GM18526 (cell line): ENCODE results near the gene A4GNT.

Source experiments
- POLR2A ChIP-seq: IDR thresholded peaks from 3 replicates; pipeline ENCODE4 v1.6.1; 2011; ENCODE audit not compliant: insufficient read length; ENCODE audit errors: extremely low read depth

A4GNT gene

DNA sequence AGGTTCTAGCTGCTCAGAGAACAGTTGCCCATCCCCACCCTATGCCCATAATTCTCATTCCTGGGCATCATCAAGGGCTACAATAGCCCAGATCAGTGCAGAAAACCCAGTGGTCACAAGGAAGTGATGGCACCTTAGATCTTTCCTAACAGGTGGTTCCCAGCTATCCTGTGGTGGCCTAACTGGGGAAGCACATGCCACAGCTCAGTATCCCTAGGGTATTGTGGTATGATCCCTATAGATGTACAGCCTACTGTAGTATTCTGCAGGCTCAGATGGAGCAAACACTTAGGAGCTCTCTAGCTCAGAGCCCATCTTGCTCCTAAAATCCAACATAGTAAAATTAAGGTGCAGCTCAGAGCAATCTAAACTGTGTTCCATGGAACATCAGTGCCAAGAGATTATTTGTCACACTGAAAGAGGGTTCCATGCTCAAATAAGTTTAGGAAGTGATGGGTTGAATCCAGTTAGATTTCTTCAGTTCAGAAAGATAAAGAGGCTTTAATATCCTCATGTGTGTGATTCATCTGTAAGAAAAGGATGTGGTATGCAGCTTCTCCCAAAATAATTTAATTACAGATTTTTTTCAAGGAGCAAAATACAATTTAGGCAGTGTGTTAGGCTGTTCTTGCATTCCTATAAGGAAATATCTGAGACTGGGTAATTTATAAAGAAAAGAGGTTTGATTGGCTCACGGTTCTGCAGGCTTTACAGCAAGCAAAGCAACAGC lies 4.4 kb downstream of the A4GNT start:
- TF ChIP-seq POLR2A: no peak

DNA sequence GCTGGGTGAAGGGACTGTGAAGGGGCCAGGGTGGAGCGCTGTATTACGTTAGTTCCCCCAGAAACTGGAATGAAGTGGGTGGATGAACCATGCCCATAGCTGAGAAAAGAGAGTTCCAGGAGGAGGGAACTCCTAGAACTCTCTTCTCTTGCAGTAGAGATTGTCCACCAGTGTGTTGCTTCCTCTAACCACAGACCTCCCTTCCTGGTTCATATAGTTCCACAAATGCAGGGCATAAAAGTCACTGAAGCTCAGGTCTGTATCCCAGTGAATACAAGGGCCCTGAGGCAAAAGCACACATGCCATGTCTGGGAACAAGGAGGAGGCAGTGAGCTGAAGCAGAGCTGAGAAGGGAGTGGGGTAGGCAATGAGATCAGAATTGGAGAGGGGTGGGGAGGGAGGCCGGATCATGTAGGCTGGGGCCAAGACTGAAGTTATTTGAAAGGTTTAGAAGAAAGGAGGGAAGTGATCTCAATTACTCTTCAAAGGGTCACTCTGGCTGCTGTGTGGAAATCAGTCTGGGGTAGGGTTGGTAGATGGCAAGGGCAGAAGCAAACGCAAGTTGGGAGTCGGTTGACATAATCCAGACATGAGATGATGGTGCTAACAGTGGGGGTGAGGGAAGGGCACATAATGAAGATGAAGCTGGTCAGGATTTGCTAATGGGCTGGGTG lies 6.5 kb downstream of the A4GNT start:
- TF ChIP-seq POLR2A: no peak

- TF ChIP-seq POLR2A: no peak
Observed at GRCh38 chr3:138124706-138125355, 7.4 kb downstream of the A4GNT start.

DNA sequence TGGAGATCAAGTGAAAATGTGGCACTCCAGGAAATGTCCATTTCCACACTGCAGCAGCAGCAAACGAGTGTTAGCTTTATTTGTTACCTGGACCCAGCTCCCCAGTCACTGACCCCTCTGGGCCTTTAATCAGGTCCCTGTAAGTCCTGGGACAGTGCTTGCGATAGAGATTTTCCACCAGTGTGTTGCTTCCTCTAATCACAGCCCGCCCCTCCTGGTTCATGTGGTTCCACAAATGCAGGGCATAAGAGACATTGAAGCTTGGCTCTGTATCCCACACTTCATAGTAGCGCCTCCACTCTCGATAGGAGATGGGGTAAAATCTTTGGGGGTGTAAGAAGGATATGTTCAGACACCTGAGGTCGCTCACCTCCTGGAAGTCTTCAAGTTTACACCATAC lies 8.0 kb downstream of the A4GNT start:
- TF ChIP-seq POLR2A: no peak

DNA sequence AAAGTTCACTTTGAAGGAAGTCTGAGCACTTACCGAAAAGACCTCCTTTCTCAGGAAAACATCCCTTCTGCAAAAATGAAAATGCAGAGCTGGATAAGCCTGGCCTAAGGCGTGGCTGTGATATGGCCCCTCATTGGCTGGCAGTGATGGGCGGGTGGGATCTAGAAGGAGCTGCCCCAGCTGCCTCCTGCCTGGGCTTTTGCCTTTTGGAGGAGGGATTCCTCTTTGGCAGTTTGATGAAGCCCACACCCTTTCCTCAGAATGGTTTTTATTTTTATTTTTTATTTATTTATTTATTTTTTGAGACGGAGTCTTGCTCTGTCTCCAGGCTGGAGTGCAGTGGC lies 12.8 kb downstream of the A4GNT start:
- no peak for TF ChIP-seq POLR2A

GRCh38 chr3:138118612-138119422 lies 13.4 kb downstream of the A4GNT start:
- TF ChIP-seq POLR2A: no peak

GRCh38 chr3:138114988-138115971 lies 16.9 kb downstream of the A4GNT start, which contains the start of gene DZIP1L:
Gene DZIP1L, minus strand, starts transcription at chr3:138115608. Its CDS starts 11,637 bp downstream, at chr3:138103971.
- no peak for TF ChIP-seq POLR2A

DNA sequence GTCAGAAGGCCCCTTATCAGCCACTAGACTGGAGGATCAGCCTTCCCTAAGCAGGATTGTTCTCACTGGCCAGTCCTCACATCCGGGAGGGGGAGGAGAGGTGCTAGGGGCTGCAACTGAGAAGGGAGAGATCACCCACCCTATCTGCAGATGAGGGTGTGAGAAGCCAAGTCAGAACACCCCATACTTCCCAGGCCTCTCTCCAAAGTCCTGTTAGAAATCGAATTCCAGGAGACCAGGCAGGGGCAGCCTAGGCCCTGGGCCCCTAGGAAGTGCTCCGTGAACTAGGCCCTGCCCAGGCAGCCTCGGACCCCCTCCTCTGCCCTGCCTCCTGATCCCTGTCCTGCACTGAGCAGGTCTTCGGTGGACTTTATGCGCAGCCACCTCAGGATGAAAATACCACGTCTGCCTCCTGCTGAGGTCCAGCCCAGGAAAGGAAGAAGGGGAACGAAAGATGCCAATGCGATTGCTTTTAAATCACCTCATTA lies 17.7 kb downstream of the A4GNT start:
- no peak for TF ChIP-seq POLR2A

- no peak for TF ChIP-seq POLR2A
Observed at GRCh38 chr3:138113326-138113725, 18.9 kb downstream of the A4GNT start.

DNA sequence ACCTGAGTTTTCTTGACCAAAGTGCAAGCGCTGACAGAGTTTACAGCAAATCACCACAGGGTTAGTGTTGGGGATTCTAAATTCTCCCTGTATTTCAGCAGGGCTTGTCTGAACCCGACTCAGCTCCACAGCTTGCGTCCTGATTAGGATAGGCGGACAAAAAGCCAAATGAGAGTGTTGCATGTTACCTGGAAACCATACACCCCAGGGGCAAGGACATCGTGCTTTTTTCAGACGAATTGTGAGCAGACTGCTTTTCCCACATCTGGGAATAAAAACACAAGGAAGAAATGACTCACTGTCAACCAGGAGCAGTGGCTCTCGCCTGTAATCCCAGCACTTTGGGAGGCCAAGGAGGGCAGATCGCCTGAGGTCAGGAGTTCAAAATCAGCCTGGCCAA lies 19.8 kb downstream of the A4GNT start:
- no peak for TF ChIP-seq POLR2A

GRCh38 chr3:138105598-138105997 lies 26.6 kb downstream of the A4GNT start:
- no peak for TF ChIP-seq POLR2A

- TF ChIP-seq POLR2A: no peak
Observed at GRCh38 chr3:138103466-138103865, 28.7 kb downstream of the A4GNT start.

- no peak for TF ChIP-seq POLR2A
Observed at GRCh38 chr3:138099417-138099816, 32.8 kb downstream of the A4GNT start.
